Spinal cord (tissue), 10 donors: ENCODE results near the gene JAGN1. TPM values are rescaled to one million over a fixed set of nuclear protein-coding genes. Genes with fewer than 3 reads are reported as not detected.
A peak's percentile ranks its signal among the peaks of the same experiment; 100 is the strongest.

Experiments
- DNase-seq, 6 donors: peaks; one replicate each; pipeline versions ENCODE4 v3.0.0 to v3.0.0-alpha.2; 2013 to 2015; ENCODE audit warnings: low spot score in 6 of 6, low read depth in 4 of 6
- H3K27ac ChIP-seq: one replicate; pipeline ENCODE4 v1.5.1; 2013; ENCODE audit warnings: low read depth, low read length, control low read depth
- H3K27me3 ChIP-seq: one replicate; pipeline ENCODE4 v1.6.1; 2013; ENCODE audit warnings: low read length; ENCODE audit not compliant: control insufficient read depth, insufficient read depth
- H3K36me3 ChIP-seq: one replicate; pipeline ENCODE4 v1.6.1; 2013; ENCODE audit warnings: low read length; ENCODE audit not compliant: control insufficient read depth, insufficient read depth
- H3K4me1 ChIP-seq: one replicate; pipeline ENCODE4 v1.6.1; 2013; ENCODE audit warnings: low read length; ENCODE audit not compliant: control insufficient read depth, insufficient read depth
- H3K4me3 ChIP-seq: one replicate; pipeline ENCODE4 v1.5.1; 2013; ENCODE audit warnings: low read depth, low read length, control low read depth
- H3K9me3 ChIP-seq: one replicate; pipeline ENCODE4 v1.6.1; 2013; ENCODE audit warnings: low read length; ENCODE audit not compliant: control insufficient read depth, insufficient read depth
- WGBS: methylation state at CpG from one replicate; pipeline ENCODE4 v1.1.5; 2013; ENCODE audit warnings: missing lambda C conversion rate; ENCODE audit not compliant: insufficient coverage; 5-methylcytosine and 5-hydroxymethylcytosine counted together
- polyA plus RNA-seq, 2 donors: library from polyadenylated mRNA; unstranded; fragments of 120-200 nt; gene quantifications; one replicate each; pipeline ENCODE4 v1.2.1, GENCODE V29; 2013; ENCODE audit not compliant: insufficient read length in 2 of 2
- total RNA-seq, 2 donors: library from RNA; depleted of rRNA in 1 of 2; stranded (reverse); fragments of 120-200 nt in 1 of 2; fragments of >200 nt in 1 of 2; gene quantifications; one replicate each; pipeline versions ENCODE4 v1.2.3 to v1.2.4, GENCODE V29; 2013 to 2014
- donor health status: healthy.

Gene JAGN1
- total and polyA plus RNA-seq, 4 donors = 16.7 to 35.2 (median 29.6) TPM

DNA sequence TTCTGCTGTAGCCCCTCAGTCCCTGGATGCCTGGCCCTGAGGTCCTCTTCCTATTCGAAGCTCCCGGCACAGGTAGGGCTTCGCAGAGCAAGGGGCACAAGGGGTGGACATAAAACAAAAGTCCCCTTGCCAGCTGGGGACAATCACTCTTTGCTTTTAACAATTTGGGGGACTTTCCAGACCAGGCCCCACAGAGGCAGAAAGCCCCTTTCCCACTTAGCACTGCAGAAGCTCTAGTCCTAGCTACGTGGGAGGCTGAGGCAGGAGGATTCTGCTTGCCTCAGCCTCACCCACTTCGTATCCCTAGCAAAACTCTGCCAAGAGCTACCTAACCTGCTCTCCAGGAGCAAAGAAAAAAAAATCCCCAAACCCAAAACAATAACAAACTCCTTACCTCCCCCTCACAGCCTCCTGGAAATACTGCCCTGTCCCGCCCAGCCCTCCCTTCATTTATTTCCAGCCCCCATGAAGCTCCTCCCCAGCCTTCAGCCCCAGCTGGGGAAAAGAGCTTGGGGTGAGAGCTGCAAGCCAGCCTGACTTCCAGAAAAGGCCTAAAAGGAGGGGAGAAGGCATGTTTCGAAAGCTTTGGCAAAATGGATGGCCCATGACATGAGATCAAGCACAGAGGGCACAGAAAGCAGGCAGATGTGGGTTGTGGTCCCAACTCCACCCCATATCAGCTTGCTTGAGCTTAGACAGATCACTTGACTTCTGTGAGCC is 10.4 kb upstream of the JAGN1 start, which contains the start of gene CIDEC:
Gene CIDEC (minus strand): TSS at position 424 of the 720 bp plus-strand sequence. CDS start 1,767 bp downstream, outside the sequence.
- H3K4me1 ChIP-seq = no peaks in the 10 kb centered on the region
- H3K27ac ChIP-seq = no peak within 1 kb of the TSS
- no peaks in the 10 kb centered on the region for H3K27me3 ChIP-seq
- H3K36me3 ChIP-seq = no peaks in the 10 kb centered on the region
- WGBS = 78% methylated on average over 6 of the region's 7 CpGs
- no peaks in the 10 kb centered on the region for H3K9me3 ChIP-seq
- H3K4me3 ChIP-seq = no peak within 1 kb of the TSS
- DNase-seq = no peak

GRCh38 chr3:9881441-9881840 is 9.0 kb upstream of the JAGN1 start:
- Histone ChIP-seq H3K27me3 (no peaks in the 10 kb centered on the region), H3K36me3 (no peaks in the 10 kb centered on the region), H3K4me3 (no peak overlapping the region), H3K9me3 (no peaks in the 10 kb centered on the region), H3K27ac (no peak overlapping the region), H3K4me1 (no peaks in the 10 kb centered on the region)
- no CpG with 5 or more reads among the region's 1 CpG for WGBS
- no peak for DNase-seq

GRCh38 chr3:9883706-9884554 is 6.5 kb upstream of the JAGN1 start:
- H3K4me1 ChIP-seq = no peaks in the 10 kb centered on the region
- no peaks in the 10 kb centered on the region for H3K27me3 ChIP-seq
- no peak overlapping the region for H3K27ac ChIP-seq
- H3K36me3 ChIP-seq = no peaks in the 10 kb centered on the region
- H3K4me3 ChIP-seq = no peak overlapping the region
- H3K9me3 ChIP-seq = no peaks in the 10 kb centered on the region
- 67% methylated on average over 5 of the region's 7 CpGs for WGBS
- no peak for DNase-seq

DNA sequence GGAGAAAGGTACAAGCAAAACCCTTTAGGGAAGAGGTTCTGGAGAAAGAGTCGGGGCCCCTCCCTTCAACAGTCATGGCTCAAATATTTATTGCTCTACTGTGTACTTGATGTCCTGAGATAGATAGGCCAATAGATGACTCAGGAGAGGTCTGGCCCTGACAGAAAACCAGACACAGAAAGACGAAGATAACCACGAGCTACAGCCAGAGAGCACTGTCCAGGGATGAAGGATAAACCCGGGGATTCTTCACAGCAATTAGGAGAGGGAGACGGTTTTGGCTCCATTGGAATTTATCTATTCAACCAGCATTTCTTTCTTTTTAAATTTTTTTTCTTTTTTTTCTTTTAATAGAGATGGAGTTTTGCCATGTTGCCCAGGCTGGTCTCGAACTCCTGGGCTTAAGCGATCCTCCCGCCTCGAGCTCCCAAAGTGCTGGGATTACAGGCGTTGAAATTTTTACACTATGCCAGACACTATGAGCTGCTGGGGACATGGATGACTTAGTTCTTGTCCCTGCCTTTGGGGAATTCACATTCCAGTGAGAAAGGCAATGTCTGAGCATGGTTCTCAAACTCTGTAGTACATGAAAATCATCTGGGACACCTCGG is 5.8 kb upstream of the JAGN1 start:
- no peaks in the 10 kb centered on the region for H3K36me3 ChIP-seq
- H3K27ac ChIP-seq = no peak overlapping the region
- no peak for DNase-seq
- 92% methylated on average over 4 of the region's 11 CpGs for WGBS
- no peak overlapping the region for H3K4me3 ChIP-seq
- H3K4me1 ChIP-seq = no peaks in the 10 kb centered on the region
- no peaks in the 10 kb centered on the region for H3K9me3 ChIP-seq
- no peaks in the 10 kb centered on the region for H3K27me3 ChIP-seq

DNA sequence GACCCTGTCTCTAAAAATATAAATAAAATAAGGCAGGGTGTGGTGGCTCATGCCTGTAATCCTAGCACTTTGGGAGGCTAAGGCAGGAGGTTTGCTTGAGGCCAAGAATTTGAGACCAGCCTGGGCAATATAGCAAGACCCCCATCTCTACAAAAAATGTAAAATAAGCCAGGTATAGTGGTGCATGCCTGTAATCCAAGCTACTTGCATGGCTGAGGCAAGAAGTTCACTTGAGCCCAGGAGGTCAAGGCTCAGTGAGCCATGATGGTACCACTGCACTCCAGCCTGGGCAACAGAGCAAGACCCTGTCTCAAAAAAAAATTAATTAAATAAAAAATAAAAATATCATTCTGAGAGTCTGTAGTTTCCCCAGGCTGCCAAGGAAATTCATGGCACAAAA is 4.1 kb upstream of the JAGN1 start:
- Histone ChIP-seq H3K27ac (no peak overlapping the region), H3K4me1 (peaks cover 5% of the 10 kb centered on the region), H3K4me3 (no peak overlapping the region), H3K27me3 (no peaks in the 10 kb centered on the region), H3K9me3 (no peaks in the 10 kb centered on the region), H3K36me3 (no peaks in the 10 kb centered on the region)
- DNase-seq = no peak

GRCh38 chr3:9887480-9887879 is 2.9 kb upstream of the JAGN1 start:
- Histone ChIP-seq H3K9me3 (no peaks in the 10 kb centered on the region), H3K4me3 (no peak overlapping the region), H3K27ac (no peak overlapping the region), H3K4me1 (peaks cover 14% of the 10 kb centered on the region), H3K36me3 (peaks cover under 1% of the 10 kb centered on the region), H3K27me3 (no peaks in the 10 kb centered on the region)
- WGBS = 63% methylated on average over 2 of the region's 5 CpGs
- no peak for DNase-seq

DNA sequence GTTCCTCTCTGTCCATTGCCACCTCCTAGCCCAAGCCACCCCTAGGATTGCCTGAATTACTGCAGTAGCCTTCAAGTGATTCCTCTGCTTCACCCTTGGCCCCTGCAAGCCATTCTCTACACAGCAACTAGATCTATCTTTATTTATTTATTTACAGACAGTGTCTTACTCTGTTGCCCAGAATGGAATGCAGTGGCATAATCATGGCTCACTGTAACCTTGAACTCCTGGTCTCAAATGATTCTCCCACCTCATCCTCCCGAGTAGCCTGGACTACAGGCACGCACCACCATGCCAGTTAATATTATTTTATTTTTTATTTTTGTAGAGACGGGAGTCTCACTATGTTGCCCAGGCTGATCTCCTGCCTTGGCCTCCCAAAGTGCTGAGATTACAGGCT is 1.9 kb upstream of the JAGN1 start:
- WGBS = no CpG with 5 or more reads among the region's 3 CpGs
- Histone ChIP-seq H3K4me1 (peaks cover 14% of the 10 kb centered on the region), H3K27me3 (no peaks in the 10 kb centered on the region), H3K9me3 (no peaks in the 10 kb centered on the region), H3K27ac (no peak overlapping the region), H3K4me3 (no peak overlapping the region), H3K36me3 (peaks cover 8% of the 10 kb centered on the region)
- no peak for DNase-seq

- H3K36me3 ChIP-seq = peaks cover 8% of the 10 kb centered on the region
- no peaks in the 10 kb centered on the region for H3K27me3 ChIP-seq
- H3K27ac ChIP-seq = no peak overlapping the region
- H3K4me1 ChIP-seq = peaks cover 14% of the 10 kb centered on the region
- no peaks in the 10 kb centered on the region for H3K9me3 ChIP-seq
- no peak overlapping the region for H3K4me3 ChIP-seq
- 60% methylated on average over 1 of the region's 5 CpGs for WGBS
- no peak for DNase-seq
Observed at GRCh38 chr3:9889405-9889804, 1.0 kb upstream of the JAGN1 start.

- Histone ChIP-seq H3K27me3 (no peaks in the 10 kb centered on the region), H3K36me3 (peaks cover 8% of the 10 kb centered on the region), H3K9me3 (no peaks in the 10 kb centered on the region), H3K4me3 (peak overlapping the region; percentile 93), H3K4me1 (peaks cover 14% of the 10 kb centered on the region), H3K27ac (peak overlapping the region; percentile 80)
- no CpG with 5 or more reads among the region's 12 CpGs for WGBS
- DNase-seq = no peak
Observed at GRCh38 chr3:9891072-9891622, 737 bp downstream of the JAGN1 start.
